Activated T-helper 1 cell treated with anti-CD3 and anti-CD28 coated beads, Interleukin-12 subunit alpha, Interleukin-12 subunit beta, Interleukin-2, Interleukin-4 antibody, amounts not matched to agents 30 ng/mL and 10 ng/mL and 1 ng/mL, durations not matched to agents 14 hours and 24 hours and 36 hours (primary cell): Measurements from ENCODE around the gene DNM2. TPM values are rescaled to one million over a fixed set of nuclear protein-coding genes. Genes with fewer than 3 reads are reported as not detected.

Experiments used
- DNase-seq: peaks from one replicate; pipeline ENCODE4 v3.0.0; 2021; ENCODE audit warnings: low spot score
- H3K27ac Mint-ChIP-seq: one replicate; pipeline ENCODE4 v1.8.0; 2021; ENCODE audit warnings: mild to moderate bottlenecking, mixed read lengths
- H3K27me3 Mint-ChIP-seq: one replicate; pipeline ENCODE4 v1.8.0; 2022; ENCODE audit warnings: mild to moderate bottlenecking, moderate library complexity, mixed read lengths; ENCODE audit not compliant: insufficient read depth
- H3K36me3 Mint-ChIP-seq: one replicate; pipeline ENCODE4 v1.8.0; 2021; ENCODE audit warnings: low read depth, mixed read lengths
- H3K4me1 Mint-ChIP-seq: one replicate; pipeline ENCODE4 v1.8.0; 2021; ENCODE audit warnings: low read depth, mixed read lengths
- H3K4me3 Mint-ChIP-seq: one replicate; pipeline ENCODE4 v1.8.0; 2021; ENCODE audit warnings: mild to moderate bottlenecking, moderate library complexity, mixed read lengths
- H3K9me3 Mint-ChIP-seq: one replicate; pipeline ENCODE4 v1.8.0; 2021; ENCODE audit warnings: mixed read lengths
- intact Hi-C: fragments of 100-400 bp; cut with micrococcal nuclease; formaldehyde crosslinking; loops from one replicate; pipeline ENCODE4 v1.15.1; 2024
- total RNA-seq: library from RNA; stranded (reverse); gene quantifications from 2 replicates; pipeline ENCODE4 v1.2.3, GENCODE V29; 2022

The DNM2 gene
- total RNA-seq, 1 donor from 2014 or later: 240 TPM

DNA sequence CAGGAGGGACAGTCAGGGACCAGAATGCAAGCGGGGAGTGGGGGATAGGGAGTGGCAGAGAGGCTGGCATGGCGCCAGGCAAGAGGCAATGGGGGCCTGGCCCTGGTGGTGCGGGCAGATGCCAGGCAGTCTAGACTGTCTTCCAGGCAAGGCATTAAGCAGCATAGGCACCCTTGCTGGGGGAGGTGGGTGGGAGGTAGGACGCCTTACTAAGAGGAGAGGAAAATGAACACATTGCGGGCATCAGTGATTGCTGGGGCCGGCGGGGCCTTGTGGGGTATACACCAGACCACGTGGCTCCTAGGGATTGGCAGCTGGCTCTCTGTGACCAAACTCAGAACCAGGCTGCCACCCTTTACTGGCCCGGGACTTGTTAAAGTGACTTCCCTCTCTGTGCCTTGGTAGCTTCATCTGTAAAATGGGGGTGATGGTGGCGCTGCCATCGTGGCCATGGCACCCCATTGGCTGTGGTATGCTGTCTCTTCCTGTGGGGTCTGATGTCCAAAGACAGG is 46.0 kb downstream of the DNM2 start:
- Mint-ChIP-seq H3K27ac (peak overlapping the region; percentile 93), H3K27me3 (no peaks in the 10 kb centered on the region), H3K4me1 (peaks cover 79% of the 10 kb centered on the region), H3K4me3 (peak overlapping the region; percentile 45), H3K36me3 (peaks cover 26% of the 10 kb centered on the region), H3K9me3 (no peaks in the 10 kb centered on the region)
- no peak for DNase-seq
- intact Hi-C loops: no loop called here

DNA sequence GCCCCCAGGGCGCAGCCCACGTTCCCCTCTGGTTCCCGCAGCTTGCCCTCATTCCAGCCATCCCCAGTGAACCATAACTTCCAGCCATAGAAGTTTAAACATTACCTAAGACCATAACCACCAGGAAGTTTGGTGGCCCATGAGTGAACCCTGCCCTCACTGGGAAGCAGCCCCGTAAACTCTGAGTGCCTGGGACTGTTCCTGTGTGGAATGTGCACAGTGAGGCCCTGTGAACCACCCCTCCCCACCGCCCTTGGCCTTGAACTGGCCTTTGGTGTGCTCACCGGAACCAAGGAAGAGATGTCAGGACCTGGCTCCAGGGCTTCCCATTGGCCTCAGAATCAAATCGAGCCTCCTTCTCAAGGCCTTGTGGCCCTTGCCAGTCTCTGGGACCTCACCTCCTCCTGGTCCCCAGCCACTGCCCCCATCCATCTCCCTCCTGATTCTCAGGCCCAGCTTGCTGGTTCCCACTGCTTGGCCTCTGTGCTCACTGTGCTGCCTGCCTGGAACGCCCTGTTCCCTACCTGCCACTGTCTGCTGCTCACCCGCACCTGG is 46.5 kb downstream of the DNM2 start:
- intact Hi-C loops: no loop called here
- peaks cover 79% of the 10 kb centered on the region for H3K4me1 Mint-ChIP-seq
- H3K9me3 Mint-ChIP-seq: no peaks in the 10 kb centered on the region
- H3K27me3 Mint-ChIP-seq: no peaks in the 10 kb centered on the region
- H3K27ac Mint-ChIP-seq: peak overlapping the region; percentile 93
- H3K4me3 Mint-ChIP-seq: no peak overlapping the region
- peaks cover 26% of the 10 kb centered on the region for H3K36me3 Mint-ChIP-seq
- DNase-seq: no peak

DNA sequence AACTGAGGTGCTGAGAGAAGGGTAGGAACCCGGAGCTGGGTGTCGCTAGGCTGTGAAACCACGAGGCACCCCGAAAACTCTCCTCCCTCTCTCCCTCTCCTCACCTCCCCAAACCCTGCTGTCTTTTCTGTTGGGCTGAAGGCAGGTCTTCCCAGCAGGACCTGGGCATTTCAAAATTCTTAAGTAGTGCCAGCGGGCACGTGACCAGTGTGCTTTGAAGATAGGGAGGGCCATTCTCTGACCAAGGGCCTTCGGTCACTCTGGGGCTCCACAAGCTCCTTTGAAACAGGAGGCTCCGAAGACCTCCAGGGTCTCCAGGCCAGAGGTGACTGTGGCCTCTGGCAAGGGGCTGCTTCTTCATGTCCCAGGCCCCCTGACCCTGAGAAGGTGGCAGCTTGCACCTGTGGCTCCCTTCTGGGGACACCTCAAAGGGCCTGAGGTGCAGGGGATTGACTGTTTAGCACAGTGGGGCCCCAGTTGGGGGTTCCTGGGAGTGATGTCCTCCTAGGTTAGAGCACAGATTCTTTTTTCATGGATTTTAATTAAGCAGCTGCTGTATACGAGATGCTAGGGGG is 48.3 kb downstream of the DNM2 start:
- Mint-ChIP-seq H3K36me3 (peaks cover 24% of the 10 kb centered on the region), H3K27me3 (no peaks in the 10 kb centered on the region), H3K9me3 (no peaks in the 10 kb centered on the region), H3K27ac (no peak overlapping the region), H3K4me3 (no peak overlapping the region), H3K4me1 (peaks cover 76% of the 10 kb centered on the region)
- no peak for DNase-seq
- intact Hi-C loops: no loop called here

DNA sequence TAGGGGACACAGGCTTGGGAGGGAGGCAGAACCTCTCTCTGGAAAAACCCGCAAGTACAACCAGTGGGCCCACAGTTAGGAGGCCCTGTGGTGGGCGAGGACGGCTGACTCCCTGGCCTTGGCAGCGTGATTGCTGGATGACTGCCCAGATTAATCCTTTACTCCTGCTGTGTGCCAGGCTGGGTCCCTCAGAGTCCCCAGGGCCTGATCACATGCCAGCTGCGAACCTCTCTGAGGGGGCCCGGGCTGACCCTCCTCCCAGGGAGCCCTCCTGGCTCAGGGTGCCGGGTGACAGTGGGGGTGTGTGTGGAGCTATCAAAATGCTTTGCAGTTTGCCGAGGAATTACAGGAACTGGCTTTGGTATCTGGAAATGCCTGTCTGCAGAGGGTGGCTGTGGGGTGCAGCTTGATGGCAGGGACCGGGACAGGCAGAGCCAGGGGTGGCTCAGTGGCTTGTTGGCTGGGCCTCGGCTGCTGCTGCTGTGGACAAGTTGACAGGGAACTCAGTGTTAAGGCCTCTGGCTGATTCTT is 48.9 kb downstream of the DNM2 start:
- H3K4me1 Mint-ChIP-seq: peaks cover 70% of the 10 kb centered on the region
- DNase-seq: no peak

DNA sequence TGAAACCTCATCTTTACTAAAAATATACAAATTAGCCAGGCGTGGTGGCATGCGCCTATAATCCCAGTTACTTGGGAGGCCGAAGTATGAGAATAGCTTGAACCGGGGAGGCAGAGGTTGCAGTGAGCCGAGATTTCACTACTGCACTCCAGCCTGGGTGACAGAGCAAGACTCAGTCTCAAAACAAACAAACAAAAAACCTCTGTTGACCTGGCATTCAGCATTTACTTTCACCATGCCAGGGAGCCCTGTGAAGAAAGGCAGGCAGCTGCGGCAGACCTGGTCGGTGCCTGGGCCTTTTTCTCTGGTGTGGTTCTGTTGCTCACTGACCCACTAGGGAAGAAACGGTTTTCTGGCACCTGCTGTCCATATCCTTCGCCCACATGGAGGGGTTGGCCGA is 49.8 kb downstream of the DNM2 start:
- DNase-seq: no peak
- Mint-ChIP-seq H3K4me3 (no peak overlapping the region), H3K27me3 (no peaks in the 10 kb centered on the region), H3K27ac (peak overlapping the region; percentile 23), H3K36me3 (peaks cover 17% of the 10 kb centered on the region), H3K4me1 (peaks cover 60% of the 10 kb centered on the region), H3K9me3 (no peaks in the 10 kb centered on the region)
- intact Hi-C loops: no loop called here

More for the DNA sequence above, 48.9 kb downstream of the DNM2 start:
- peak overlapping the region; percentile 23 for H3K27ac Mint-ChIP-seq
- peaks cover 18% of the 10 kb centered on the region for H3K36me3 Mint-ChIP-seq
- intact Hi-C loops: no loop called here
- no peaks in the 10 kb centered on the region for H3K9me3 Mint-ChIP-seq
- no peak overlapping the region for H3K4me3 Mint-ChIP-seq
- H3K27me3 Mint-ChIP-seq: no peaks in the 10 kb centered on the region

DNA sequence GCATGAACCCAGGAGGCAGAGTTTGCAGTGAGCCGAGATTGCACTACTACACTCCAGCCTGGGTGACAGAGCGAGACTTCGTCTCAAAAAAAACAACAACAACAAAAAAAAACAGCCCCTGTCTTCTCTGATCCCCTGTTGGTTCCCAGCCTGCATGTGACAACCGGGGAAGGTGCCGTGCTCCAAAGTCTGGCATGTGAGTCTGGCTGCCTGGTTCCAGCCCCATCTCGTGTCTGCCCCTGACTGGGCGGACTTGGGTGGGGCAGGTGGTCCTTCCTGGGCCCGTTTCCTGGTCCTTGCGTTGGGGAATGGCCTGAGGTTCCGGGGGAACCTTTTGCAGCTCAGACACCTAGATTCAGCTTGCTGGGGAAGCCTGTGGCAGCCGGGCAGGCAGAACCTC is 50.5 kb downstream of the DNM2 start:
- H3K9me3 Mint-ChIP-seq: no peaks in the 10 kb centered on the region
- H3K27ac Mint-ChIP-seq: no peak overlapping the region
- peaks cover 17% of the 10 kb centered on the region for H3K36me3 Mint-ChIP-seq
- peaks cover 53% of the 10 kb centered on the region for H3K4me1 Mint-ChIP-seq
- H3K27me3 Mint-ChIP-seq: no peaks in the 10 kb centered on the region
- no peak for DNase-seq
- intact Hi-C loops: no loop called here
- H3K4me3 Mint-ChIP-seq: no peak overlapping the region

DNA sequence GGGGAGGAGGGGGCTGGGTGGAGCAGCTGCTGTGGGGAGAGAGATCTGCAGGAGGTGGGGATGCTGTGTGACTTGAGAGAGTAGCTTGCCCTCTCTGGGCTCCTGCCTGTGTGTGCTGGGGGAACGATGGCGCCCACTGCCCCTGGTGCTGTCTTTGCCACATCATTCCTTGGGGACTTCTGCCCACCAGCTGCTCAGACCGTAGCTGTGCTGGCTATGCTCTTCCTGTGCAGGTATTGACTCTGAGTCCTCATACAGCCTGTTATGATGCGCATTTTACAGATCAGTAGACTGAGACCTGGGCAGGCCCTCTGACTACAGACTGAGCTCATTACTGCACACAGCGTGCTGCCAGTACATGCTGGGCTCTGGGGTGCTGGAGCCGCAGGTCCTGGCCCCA is 51.1 kb downstream of the DNM2 start:
- Mint-ChIP-seq H3K4me3 (no peak overlapping the region), H3K36me3 (peaks cover 17% of the 10 kb centered on the region), H3K27ac (peak overlapping the region; percentile 15), H3K9me3 (no peaks in the 10 kb centered on the region), H3K27me3 (no peaks in the 10 kb centered on the region), H3K4me1 (peaks cover 50% of the 10 kb centered on the region)
- no peak for DNase-seq
- intact Hi-C loops: no loop called here

DNA sequence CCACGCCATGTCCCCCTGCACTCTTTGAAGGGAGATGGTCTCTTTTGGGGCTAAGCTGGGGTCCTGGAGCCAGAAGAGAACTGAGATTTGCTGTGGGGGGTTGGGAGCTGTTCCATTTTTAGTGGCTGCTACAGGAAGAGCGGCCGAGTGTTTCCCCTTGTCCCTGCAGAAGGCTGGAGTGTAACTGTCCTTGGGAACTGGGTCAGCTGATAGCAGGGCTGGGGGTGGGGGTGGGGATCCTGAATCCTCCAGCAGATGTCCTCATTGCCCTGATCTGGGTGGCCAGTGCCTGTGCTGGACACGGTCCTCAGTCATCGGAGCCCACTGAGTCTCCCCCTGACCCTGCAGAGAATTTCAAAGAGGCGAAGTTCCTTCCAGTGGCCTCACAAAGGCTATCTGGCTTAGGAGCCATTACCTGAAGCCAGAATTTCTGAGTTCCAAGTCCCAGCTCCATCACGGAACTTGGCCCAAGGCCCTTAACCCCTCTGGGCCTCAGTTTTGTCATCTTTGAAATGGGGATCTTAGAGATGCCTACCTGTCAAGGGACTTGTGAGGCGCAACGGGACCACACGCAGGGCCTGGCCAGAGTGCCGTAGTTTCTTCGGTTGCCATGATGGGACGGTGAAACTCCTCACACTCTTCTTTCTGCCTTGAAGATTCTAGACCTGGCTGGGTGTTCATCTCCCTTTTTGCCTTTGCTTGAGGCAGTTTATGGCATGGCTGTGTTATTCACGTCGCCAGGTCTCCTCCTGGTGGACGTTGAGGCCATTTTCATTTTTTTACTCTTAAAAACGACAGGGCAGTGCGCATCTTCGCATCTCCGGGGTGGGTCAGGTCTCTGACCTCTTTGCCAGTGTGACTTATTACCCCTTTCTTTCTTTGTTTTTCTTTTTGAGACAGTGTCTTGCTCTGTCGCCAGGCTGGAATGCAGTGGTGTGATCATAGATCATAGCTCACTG is 51.9 kb downstream of the DNM2 start:
- intact Hi-C loops: loop anchor here (1.0 kb wide), 1 partner anchor 53 kb away; no protein-coding TSS in a partner anchor
- H3K9me3 Mint-ChIP-seq: no peaks in the 10 kb centered on the region
- H3K27me3 Mint-ChIP-seq: no peaks in the 10 kb centered on the region
- peaks cover 45% of the 10 kb centered on the region for H3K4me1 Mint-ChIP-seq
- H3K36me3 Mint-ChIP-seq: peaks cover 15% of the 10 kb centered on the region
- peak overlapping the region; percentile 75 for H3K27ac Mint-ChIP-seq
- no peak for DNase-seq
- no peak overlapping the region for H3K4me3 Mint-ChIP-seq

DNA sequence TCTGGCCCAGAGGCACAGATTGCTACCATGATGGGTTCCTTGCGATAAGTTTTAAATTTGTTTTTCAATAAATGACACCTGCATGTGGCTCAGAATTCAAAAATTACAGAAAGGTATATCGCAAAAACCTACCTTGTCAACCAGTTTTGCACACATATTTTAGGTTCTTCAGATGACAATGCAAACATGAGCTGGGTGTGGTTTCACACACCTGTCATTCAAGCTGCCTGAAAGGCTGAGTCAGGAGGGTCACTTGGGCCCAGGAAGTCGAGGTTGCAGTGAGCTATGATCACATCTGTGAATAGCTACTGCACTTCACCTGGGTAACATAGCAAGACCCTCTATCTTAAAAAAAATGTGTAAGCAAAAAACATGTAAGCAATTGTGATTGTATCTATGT is 56.1 kb downstream of the DNM2 start:
- no peak for DNase-seq
- H3K4me3 Mint-ChIP-seq: no peak overlapping the region
- peaks cover 35% of the 10 kb centered on the region for H3K36me3 Mint-ChIP-seq
- intact Hi-C loops: no loop called here
- H3K9me3 Mint-ChIP-seq: no peaks in the 10 kb centered on the region
- H3K4me1 Mint-ChIP-seq: peaks cover 46% of the 10 kb centered on the region
- no peak overlapping the region for H3K27ac Mint-ChIP-seq
- no peaks in the 10 kb centered on the region for H3K27me3 Mint-ChIP-seq

DNA sequence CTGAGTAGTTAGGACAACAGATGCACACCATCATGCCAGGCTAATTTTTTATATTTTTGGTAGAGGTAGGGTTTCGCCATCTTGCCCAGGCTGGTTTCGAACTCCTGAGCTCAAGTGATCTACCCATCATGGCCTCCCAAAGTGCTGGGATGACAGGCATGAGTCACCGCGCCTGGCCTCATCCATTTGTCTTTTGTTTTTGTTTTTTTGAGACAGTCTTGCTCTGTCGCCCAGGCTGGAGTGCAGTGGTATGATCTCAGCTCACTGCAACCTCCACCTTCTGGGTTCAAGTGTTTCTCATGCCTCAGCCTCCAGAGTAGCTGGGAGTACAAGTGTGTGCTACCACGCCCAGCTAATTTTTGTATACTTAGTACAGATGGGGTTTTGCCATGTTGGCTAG is 57.0 kb downstream of the DNM2 start:
- intact Hi-C loops: no loop called here
- Mint-ChIP-seq H3K9me3 (no peaks in the 10 kb centered on the region), H3K27ac (peak overlapping the region; percentile 29), H3K4me3 (no peak overlapping the region), H3K4me1 (peaks cover 40% of the 10 kb centered on the region), H3K36me3 (peaks cover 33% of the 10 kb centered on the region), H3K27me3 (no peaks in the 10 kb centered on the region)
- DNase-seq: no peak

DNA sequence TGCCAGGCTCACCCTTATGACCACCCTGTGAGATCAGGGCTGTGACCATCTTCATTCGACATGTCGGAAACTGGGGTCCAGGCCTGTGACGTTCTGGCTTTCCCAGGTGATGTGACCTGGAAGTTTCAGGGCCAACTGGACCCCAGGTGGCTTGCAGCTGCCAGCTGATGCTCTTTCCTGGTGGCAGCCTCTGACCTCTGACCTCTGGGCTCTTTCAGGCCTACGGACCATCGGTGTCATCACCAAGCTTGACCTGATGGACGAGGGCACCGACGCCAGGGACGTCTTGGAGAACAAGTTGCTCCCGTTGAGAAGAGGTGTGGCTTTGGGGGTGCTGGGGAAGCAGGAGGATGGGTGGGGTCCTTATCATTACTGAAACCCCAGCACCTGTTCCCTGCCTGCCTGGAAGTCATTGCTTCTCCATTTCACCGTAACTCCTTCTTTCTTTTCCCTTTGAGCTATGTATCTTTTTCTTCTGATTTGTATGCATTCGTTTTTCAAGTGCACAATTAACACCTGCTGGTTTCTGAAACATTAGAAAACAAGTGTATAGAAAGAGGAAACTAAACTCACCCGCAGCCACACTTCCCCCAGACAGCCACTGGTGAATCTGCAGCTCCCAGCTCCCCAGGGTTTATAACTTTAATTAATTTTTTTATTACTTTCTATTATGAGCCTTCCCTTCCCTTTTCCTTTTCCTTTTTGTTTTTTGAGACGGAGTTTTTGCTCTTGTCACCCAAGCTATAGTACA is 59.2 kb downstream of the DNM2 start:
- intact Hi-C loops: no loop called here
- Mint-ChIP-seq H3K27ac (peak overlapping the region; percentile 75), H3K4me3 (no peak overlapping the region), H3K4me1 (peaks cover 44% of the 10 kb centered on the region), H3K36me3 (peaks cover 44% of the 10 kb centered on the region), H3K27me3 (no peaks in the 10 kb centered on the region), H3K9me3 (no peaks in the 10 kb centered on the region)
- DNase-seq: no peak

DNA sequence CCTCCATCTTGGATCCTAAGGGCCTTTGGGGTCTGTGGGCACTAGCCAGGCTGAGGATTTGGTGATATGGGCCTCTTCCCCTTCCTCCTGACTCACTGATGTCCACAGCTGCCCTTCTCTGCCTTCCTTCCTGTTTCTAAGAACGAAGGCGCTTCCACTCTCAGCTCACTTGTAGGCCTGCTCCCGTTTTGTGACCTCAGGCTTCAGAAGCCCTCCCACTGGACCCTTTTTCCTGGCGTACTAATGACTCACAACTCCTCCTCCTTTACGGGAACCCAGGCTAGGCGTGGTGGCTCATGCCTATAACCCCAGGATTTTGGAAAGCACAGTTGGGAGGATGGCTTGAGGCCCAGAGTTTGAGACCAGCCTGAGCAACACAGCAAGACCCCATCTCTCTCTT is 62.5 kb downstream of the DNM2 start:
- no peak overlapping the region for H3K4me3 Mint-ChIP-seq
- no peaks in the 10 kb centered on the region for H3K27me3 Mint-ChIP-seq
- H3K9me3 Mint-ChIP-seq: no peaks in the 10 kb centered on the region
- H3K4me1 Mint-ChIP-seq: peaks cover 33% of the 10 kb centered on the region
- peak overlapping the region; percentile 42 for H3K27ac Mint-ChIP-seq
- no peak for DNase-seq
- intact Hi-C loops: no loop called here
- H3K36me3 Mint-ChIP-seq: peaks cover 45% of the 10 kb centered on the region
